SK-N-SH treated with all-trans-retinoic acid at 6 μM for 48 hours (cell line): ENCODE measurements around the gene IQCM.

Experiments used
- ATAC-seq: fragments of 200-7000 bp; cut with Tn5 transposase; 3 replicates; pipeline ENCODE4 v1.9.1; 2020; ENCODE audit warnings: mild to moderate bottlenecking, moderate library complexity
- ARNTL ChIP-seq: fragments of 450-650 bp; formaldehyde crosslinking; IDR thresholded peaks from 2 replicates; pipeline ENCODE4 v1.5.0; 2020; ENCODE audit warnings: low read depth, mild to moderate bottlenecking, moderate library complexity, borderline replicate concordance
- BACH2 ChIP-seq: fragments of 250-450 bp; sonication (Bioruptor Pico); IDR thresholded peaks from 2 replicates; pipeline ENCODE4 v1.9.0; 2021; ENCODE audit warnings: mild to moderate bottlenecking, borderline replicate concordance
- CREB5 ChIP-seq: fragments of 250-450 bp; sonication (Bioruptor Pico); IDR thresholded peaks from 2 replicates; pipeline ENCODE4 v1.5.1; 2020; ENCODE audit warnings: low read depth, mild to moderate bottlenecking, moderate library complexity
- CSDC2 ChIP-seq: fragments of 250-450 bp; sonication (Bioruptor Pico); IDR thresholded peaks from 2 replicates; pipeline ENCODE4 v1.5.0; 2020; ENCODE audit warnings: mild to moderate bottlenecking, moderate library complexity
- CSRNP3 ChIP-seq: fragments of 250-450 bp; sonication (Bioruptor Pico); IDR thresholded peaks from 2 replicates; pipeline ENCODE4 v1.5.1; 2021; ENCODE audit warnings: mild to moderate bottlenecking, moderate library complexity
- ESRRG ChIP-seq: fragments of 250-450 bp; sonication (Bioruptor Pico); IDR thresholded peaks from 2 replicates; pipeline ENCODE4 v1.6.1; 2021; ENCODE audit warnings: mild to moderate bottlenecking
- GLIS3 ChIP-seq: fragments of 250-450 bp; sonication (Bioruptor Pico); IDR thresholded peaks from 2 replicates; pipeline ENCODE4 v1.5.0; 2020; ENCODE audit warnings: mild to moderate bottlenecking, moderate library complexity
- ISL1 ChIP-seq: fragments of 250-450 bp; sonication (Bioruptor Pico); IDR thresholded peaks from 2 replicates; pipeline ENCODE4 v2.1.2; 2022; ENCODE audit warnings: mild to moderate bottlenecking, moderate library complexity
- OSR1 ChIP-seq: fragments of 250-450 bp; sonication (Bioruptor Pico); IDR thresholded peaks from 2 replicates; pipeline ENCODE4 v1.8.0; 2022; ENCODE audit warnings: moderate library complexity, mild to moderate bottlenecking, inconsistent platforms
- PATZ1 ChIP-seq: fragments of 250-450 bp; sonication (Bioruptor Pico); IDR thresholded peaks from 2 replicates; pipeline ENCODE4 v1.8.0; 2020; ENCODE audit warnings: mild to moderate bottlenecking, moderate library complexity, borderline replicate concordance
- PPARA ChIP-seq: fragments of 250-450 bp; sonication (Bioruptor Pico); IDR thresholded peaks from 2 replicates; pipeline ENCODE4 v1.5.0; 2020; ENCODE audit warnings: mild to moderate bottlenecking, borderline replicate concordance
- RARB ChIP-seq: fragments of 250-450 bp; sonication (Bioruptor Pico); IDR thresholded peaks from 2 replicates; pipeline ENCODE4 v1.8.0; 2021; ENCODE audit warnings: mild to moderate bottlenecking, moderate library complexity
- SNAI2 ChIP-seq: fragments of 250-450 bp; sonication (Bioruptor Pico); IDR thresholded peaks from 2 replicates; pipeline ENCODE4 v1.5.0; 2020; ENCODE audit warnings: mild to moderate bottlenecking, moderate library complexity
- TCF4 ChIP-seq: fragments of 250-450 bp; sonication (Bioruptor Pico); IDR thresholded peaks from 2 replicates; pipeline ENCODE4 v1.8.0; 2021; ENCODE audit warnings: mild to moderate bottlenecking, moderate library complexity, borderline replicate concordance
- TOX ChIP-seq: fragments of 250-450 bp; sonication (Bioruptor Pico); IDR thresholded peaks from 2 replicates; pipeline ENCODE4 v1.8.0; 2021; ENCODE audit warnings: mild to moderate bottlenecking, moderate library complexity, borderline replicate concordance
- TSHZ2 ChIP-seq: fragments of 250-450 bp; sonication (Bioruptor Pico); IDR thresholded peaks from 2 replicates; pipeline ENCODE4 v1.5.0; 2020; ENCODE audit warnings: mild to moderate bottlenecking, moderate library complexity
- ZC3H10 ChIP-seq: fragments of 250-450 bp; sonication (Bioruptor Pico); IDR thresholded peaks from 2 replicates; pipeline ENCODE4 v1.5.1; 2021; ENCODE audit warnings: mild to moderate bottlenecking, moderate library complexity
- ZFP3 ChIP-seq: fragments of 250-450 bp; sonication (Bioruptor Pico); IDR thresholded peaks from 2 replicates; pipeline ENCODE4 v1.5.0; 2020; ENCODE audit warnings: mild to moderate bottlenecking, moderate library complexity
- ZNF70 ChIP-seq: fragments of 450-650 bp; formaldehyde crosslinking; IDR thresholded peaks from 2 replicates; pipeline ENCODE4 v1.5.0; 2020; ENCODE audit warnings: mild to moderate bottlenecking, moderate library complexity
- ZNF8 ChIP-seq: fragments of 450-650 bp; formaldehyde crosslinking; IDR thresholded peaks from 2 replicates; pipeline ENCODE4 v1.5.0; 2020; ENCODE audit warnings: mild to moderate bottlenecking, moderate library complexity

IQCM gene

GRCh38 chr4:149701435-149702156 lies 114.0 kb downstream of the IQCM start (continued):
- no peak for TF ChIP-seq PATZ1 (CRISPR knock-in tag)
- TF ChIP-seq ZNF8 (CRISPR knock-in tag), result no peak
- no peak for TF ChIP-seq TOX (CRISPR knock-in tag)
- no peak for TF ChIP-seq ISL1

GRCh38 chr4:149700272-149700671 lies 115.4 kb downstream of the IQCM start:
- no peak for ATAC-seq
- no peak for TF ChIP-seq TSHZ2 (CRISPR knock-in tag)
- no peak for TF ChIP-seq ZC3H10 (CRISPR knock-in tag)
- TF ChIP-seq PATZ1 (CRISPR knock-in tag), result no peak
- TF ChIP-seq CSDC2 (CRISPR knock-in tag), result no peak
- TF ChIP-seq ZNF70 (CRISPR knock-in tag), result no peak
- TF ChIP-seq TCF4 (CRISPR knock-in tag), result no peak
- TF ChIP-seq ARNTL (CRISPR knock-in tag), result no peak
- TF ChIP-seq ESRRG, result no peak
- TF ChIP-seq BACH2 (CRISPR knock-in tag), result no peak

- TF ChIP-seq OSR1 (CRISPR knock-in tag) (no peak), CSDC2 (CRISPR knock-in tag) (no peak), TOX (CRISPR knock-in tag) (no peak), ZNF70 (CRISPR knock-in tag) (no peak), ISL1 (no peak), CSRNP3 (CRISPR knock-in tag) (no peak), ZFP3 (CRISPR knock-in tag) (no peak)
- no peak for ATAC-seq
These were observed 116.0 kb downstream of the IQCM start for GRCh38 chr4:149699642-149700041.

GRCh38 chr4:149690726-149691125 lies 124.9 kb downstream of the IQCM start:
- no peak for ATAC-seq
- TF ChIP-seq SNAI2 (CRISPR knock-in tag), result no peak

- ATAC-seq, result no peak
- TF ChIP-seq BACH2 (CRISPR knock-in tag) (no peak), GLIS3 (CRISPR knock-in tag) (no peak), TCF4 (CRISPR knock-in tag) (no peak), ISL1 (no peak), PATZ1 (CRISPR knock-in tag) (no peak), OSR1 (CRISPR knock-in tag) (no peak), ZNF70 (CRISPR knock-in tag) (no peak), ZFP3 (CRISPR knock-in tag) (no peak), CSRNP3 (CRISPR knock-in tag) (no peak), ARNTL (CRISPR knock-in tag) (no peak), CREB5 (CRISPR knock-in tag) (no peak), PPARA (no peak), ZNF8 (CRISPR knock-in tag) (no peak), RARB (no peak), SNAI2 (CRISPR knock-in tag) (no peak)
These were observed 131.1 kb downstream of the IQCM start for GRCh38 chr4:149684516-149684915.
